ENCODE data around the gene PSMD8. TPM values are rescaled to one million over a fixed set of nuclear protein-coding genes. Genes with fewer than 3 reads are reported as not detected.
"Not testable (repeated sequence)": the region's sequence is repeated elsewhere in the genome, so short reads cannot be mapped to it uniquely, and the experiment has no call there.

The PSMD8 gene
- total RNA-seq = 100 to 1,000 TPM; 164 to 204 TPM

DNA sequence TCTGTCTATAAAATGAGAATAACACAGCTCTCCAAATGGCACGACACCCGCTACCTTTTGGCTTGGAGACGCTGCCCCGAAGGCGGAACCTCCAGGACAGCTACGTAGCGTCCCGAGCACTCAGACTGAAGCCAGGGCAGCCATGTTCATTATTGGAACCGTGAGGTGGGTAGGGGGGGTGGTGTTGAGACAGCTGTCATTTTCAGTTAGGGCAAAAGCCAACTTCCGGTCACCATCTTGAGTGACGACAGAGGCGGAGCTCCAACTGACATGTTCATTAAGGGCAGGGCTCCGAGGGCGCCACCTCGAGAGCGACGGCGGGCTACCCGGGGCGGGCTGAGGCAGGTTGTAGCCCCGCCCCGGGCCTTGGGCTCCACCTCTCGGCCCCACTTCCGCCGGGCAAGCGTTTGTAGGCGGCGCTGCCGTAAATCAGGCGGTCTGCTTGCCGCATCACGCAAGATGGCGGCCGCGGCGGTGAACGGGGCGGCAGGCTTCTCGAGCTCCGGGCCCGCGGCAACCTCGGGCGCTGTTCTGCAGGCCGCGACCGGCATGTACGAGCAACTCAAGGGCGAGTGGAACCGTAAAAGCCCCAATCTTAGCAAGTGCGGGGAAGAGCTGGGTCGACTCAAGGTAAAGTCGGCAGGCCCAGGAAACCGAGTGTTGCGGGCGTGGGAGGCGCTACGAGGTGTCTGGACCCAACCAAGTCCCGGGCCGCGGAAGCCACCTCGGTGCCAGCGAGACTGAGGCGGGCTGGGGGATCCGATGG lies at the start of gene PSMD8:
TSS of gene PSMD8 (plus strand) at position 240 of the 766 bp plus-strand sequence. CDS start at position 271, 31 bp downstream.
- peaks cover 22% of the 10 kb centered on the region for H3K4me1 Mint-ChIP-seq

GRCh38 chr19:38326591-38326990 lies 47.8 kb upstream of the PSMD8 start:
- H3K36me3 Mint-ChIP-seq = peaks cover 11% of the 10 kb centered on the region
- ATAC-seq (no peak), DNase-seq (no peak)
- peaks cover 8% of the 10 kb centered on the region for H3K4me1 Mint-ChIP-seq
- no peaks in the 10 kb centered on the region for H3K27me3 Mint-ChIP-seq
- H3K4me3 Mint-ChIP-seq = no peak overlapping the region
- CTCF ChIA-PET = no interaction called here
- H3K9me3 Mint-ChIP-seq (ENCODE audit: low read depth) = no peaks in the 10 kb centered on the region
- H3K27ac Mint-ChIP-seq = no peak overlapping the region

More for the DNA sequence above, at the start of gene PSMD8:
- Mint-ChIP-seq H3K36me3 (peaks cover 9% of the 10 kb centered on the region), H3K27ac (peak within 1 kb of the TSS; percentile 98), H3K9me3 (ENCODE audit: low read depth) (no peaks in the 10 kb centered on the region), H3K4me3 (peak within 1 kb of the TSS; percentile 98), H3K27me3 (peaks cover 4% of the 10 kb centered on the region)
- CTCF ChIA-PET = interaction anchor here (0.7 to 3.9 kb wide), 24 partner anchors 12 to 556 kb away, joined by 3 to 46 read pairs (median 4); partner anchors contain the start of genes CATSPERG, FAM98C, GGN and MRPS12
- DNase-seq = peak; percentile 100
- ATAC-seq = peak; percentile 99

- no peaks in the 10 kb centered on the region for H3K4me1 Mint-ChIP-seq
- H3K36me3 Mint-ChIP-seq = peaks cover 10% of the 10 kb centered on the region
- H3K9me3 Mint-ChIP-seq (ENCODE audit: low read depth) = no peaks in the 10 kb centered on the region
- ATAC-seq (no peak), DNase-seq (no peak)
- no peak overlapping the region for H3K4me3 Mint-ChIP-seq
- H3K27ac Mint-ChIP-seq = no peak overlapping the region
- no peaks in the 10 kb centered on the region for H3K27me3 Mint-ChIP-seq
- CTCF ChIA-PET = interaction anchor here (0.7 kb wide), 1 partner anchor 10 kb away, joined by 3 read pairs; the partner anchor contains the start of gene KCNK6
These were observed 44.7 kb upstream of the PSMD8 start for GRCh38 chr19:38329651-38330050.

DNA sequence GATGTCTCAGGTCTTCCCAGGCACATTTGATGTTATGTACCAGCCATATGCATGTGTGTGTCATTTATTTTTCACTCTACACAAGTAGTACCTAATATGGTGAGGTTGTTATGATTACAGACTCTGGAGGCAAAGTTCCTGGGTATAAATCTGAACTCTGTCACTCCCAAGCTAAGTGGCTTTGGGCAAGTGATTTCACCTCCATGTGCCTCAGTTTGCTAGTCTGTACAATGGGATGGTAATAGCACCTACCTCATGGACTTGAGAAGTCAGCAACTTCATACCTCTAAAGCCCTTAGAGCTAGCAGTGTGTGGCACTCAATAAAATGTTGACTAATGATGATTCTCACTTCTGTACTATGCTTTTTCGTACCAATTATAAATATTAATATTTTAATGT lies 42.6 kb upstream of the PSMD8 start:
- Mint-ChIP-seq H3K27me3 (no peaks in the 10 kb centered on the region), H3K4me1 (peaks cover under 1% of the 10 kb centered on the region), H3K36me3 (peaks cover 8% of the 10 kb centered on the region), H3K9me3 (ENCODE audit: low read depth) (no peaks in the 10 kb centered on the region), H3K4me3 (no peak overlapping the region), H3K27ac (no peak overlapping the region)
- CTCF ChIA-PET = interaction anchor here (1.1 to 6.2 kb wide), 6 partner anchors 12 to 98 kb away, joined by 3 to 70 read pairs (median 4); partner anchors contain the start of genes KCNK6 and PSMD8
- DNase-seq = no peak
- no peak for ATAC-seq

DNA sequence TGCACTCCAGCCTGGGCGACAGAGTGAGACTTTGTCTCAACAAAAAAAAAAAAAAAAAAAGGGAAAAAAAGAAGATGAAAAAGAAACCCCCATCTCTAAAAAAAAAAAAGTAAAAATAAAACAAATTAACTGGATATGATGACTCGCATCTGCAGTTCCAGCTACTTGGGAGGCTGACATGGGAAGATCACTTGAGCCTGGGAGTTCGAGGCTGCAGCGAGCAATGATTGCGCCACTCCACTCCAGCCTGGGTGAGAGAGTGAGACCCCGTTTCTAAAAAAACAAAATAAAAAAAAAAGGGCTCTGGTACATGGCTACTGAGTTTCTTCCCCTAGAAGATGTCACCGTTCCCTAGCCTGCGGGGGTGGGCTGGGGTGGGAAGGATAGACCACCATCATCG lies 41.1 kb upstream of the PSMD8 start:
- Mint-ChIP-seq H3K4me1 (peaks cover 8% of the 10 kb centered on the region), H3K36me3 (peaks cover 3% of the 10 kb centered on the region), H3K27ac (no peak overlapping the region), H3K27me3 (no peaks in the 10 kb centered on the region), H3K9me3 (ENCODE audit: low read depth) (no peaks in the 10 kb centered on the region), H3K4me3 (no peak overlapping the region)
- ATAC-seq = no peak
- DNase-seq = no peak
- CTCF ChIA-PET = interaction anchor here (0.7 to 6.2 kb wide), 8 partner anchors 8 to 431 kb away, joined by 3 to 70 read pairs (median 4); partner anchors contain the start of genes FAM98C, KCNK6 and PSMD8

DNA sequence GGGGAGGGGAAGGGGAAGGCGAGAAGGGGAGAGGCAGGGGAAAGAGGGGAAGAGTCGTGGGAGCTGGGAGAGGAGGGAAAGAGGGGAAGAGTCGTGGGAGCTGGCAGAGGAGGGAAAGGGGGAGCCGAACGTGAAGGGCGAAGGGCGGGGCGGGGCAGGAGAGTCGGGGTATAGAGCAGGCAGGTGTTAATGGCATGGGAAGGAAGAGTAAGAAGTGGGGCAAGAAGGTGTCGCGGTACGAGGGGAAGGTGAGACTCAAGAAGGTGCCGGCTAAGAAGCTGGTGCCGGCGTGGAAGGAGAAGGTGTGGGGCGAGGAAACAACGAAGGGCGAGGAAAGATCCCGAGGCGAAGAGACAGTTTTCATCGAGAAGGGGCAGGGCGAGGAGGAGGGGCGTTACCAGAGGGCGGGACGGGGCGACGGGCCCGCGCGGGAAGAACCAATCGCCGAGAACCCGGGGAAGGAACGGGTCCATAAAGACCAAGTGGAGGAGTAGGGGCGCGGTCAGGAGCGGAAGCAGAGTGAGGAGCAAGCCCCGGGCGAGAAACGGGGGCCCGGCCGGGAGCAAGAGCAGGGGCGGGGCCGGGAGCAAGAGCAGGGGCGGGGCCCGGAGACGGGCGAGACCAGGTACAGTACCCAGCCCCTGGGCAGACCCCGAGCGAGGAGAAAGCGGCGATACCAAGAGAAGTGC lies 38.3 kb upstream of the PSMD8 start:
- Mint-ChIP-seq H3K27ac (peak overlapping the region; percentile 99), H3K27me3 (no peaks in the 10 kb centered on the region), H3K36me3 (no peaks in the 10 kb centered on the region), H3K4me3 (peak overlapping the region; percentile 86), H3K9me3 (ENCODE audit: low read depth) (no peaks in the 10 kb centered on the region), H3K4me1 (peaks cover 12% of the 10 kb centered on the region)
- CTCF ChIA-PET = interaction anchor here (0.6 to 6.2 kb wide), 21 partner anchors 16 to 597 kb away, joined by 3 to 70 read pairs (median 5); partner anchors contain the start of genes EIF3K, FAM98C, KCNK6 and PSMD8
- ATAC-seq = peak; percentile 80
- peak; percentile 98 for DNase-seq

GRCh38 chr19:38336638-38337359 lies 37.6 kb upstream of the PSMD8 start:
- Mint-ChIP-seq H3K4me1 (peaks cover 12% of the 10 kb centered on the region), H3K9me3 (ENCODE audit: low read depth) (no peaks in the 10 kb centered on the region), H3K4me3 (peak overlapping the region; percentile 86), H3K27me3 (no peaks in the 10 kb centered on the region), H3K36me3 (no peaks in the 10 kb centered on the region), H3K27ac (peak overlapping the region; percentile 99)
- ATAC-seq (peak; percentile 72), DNase-seq (peak; percentile 98)
- CTCF ChIA-PET = interaction anchor here (0.9 to 6.2 kb wide), 8 partner anchors 38 to 597 kb away, joined by 3 to 70 read pairs (median 8); partner anchors contain the start of genes FAM98C, PSMD8, SIPA1L3 and WDR87

DNA sequence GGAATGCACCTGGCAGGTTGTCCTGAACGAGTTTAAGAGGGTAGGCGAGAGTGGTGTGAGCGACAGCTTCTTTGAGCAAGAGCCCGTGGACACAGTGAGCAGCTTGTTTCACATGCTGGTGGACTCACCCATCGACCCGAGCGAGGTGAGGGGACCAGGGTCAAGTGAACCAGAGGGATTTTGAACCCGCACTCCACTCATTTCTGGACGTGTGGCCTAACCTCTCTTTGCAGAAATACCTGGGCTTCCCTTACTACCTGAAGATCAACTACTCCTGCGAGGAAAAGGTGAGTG lies 37.1 kb upstream of the PSMD8 start:
- DNase-seq = no peak

DNA sequence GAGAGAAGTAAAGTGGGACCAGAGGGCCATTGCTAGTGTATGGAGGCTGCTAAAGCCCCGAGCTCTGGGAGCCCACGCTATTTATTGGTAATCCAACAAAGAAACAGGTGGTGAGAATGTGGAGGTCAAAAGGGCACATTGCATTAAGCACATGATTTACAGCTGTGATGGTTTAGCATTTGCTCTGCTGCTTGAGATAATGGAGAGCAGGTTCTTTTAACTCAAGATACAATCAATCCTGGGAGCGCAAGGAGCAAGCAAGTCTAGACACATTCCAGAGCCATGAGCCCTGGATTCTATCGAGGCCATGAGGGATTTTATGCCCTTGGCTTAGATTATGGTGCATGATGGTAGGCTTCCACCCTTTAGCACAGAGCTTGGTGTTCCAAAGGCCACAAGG lies 35.4 kb upstream of the PSMD8 start:
- not testable (repeated sequence) for H3K9me3 Mint-ChIP-seq (ENCODE audit: low read depth); H3K36me3 Mint-ChIP-seq; H3K27ac Mint-ChIP-seq; H3K27me3 Mint-ChIP-seq; H3K4me3 Mint-ChIP-seq; ATAC-seq; DNase-seq
- H3K4me1 Mint-ChIP-seq = peaks cover 12% of the 10 kb centered on the region
- CTCF ChIA-PET = interaction anchor here (1.0 to 5.3 kb wide), 2 partner anchors 36 to 95 kb away, joined by 3 to 46 read pairs; partner anchors contain the start of gene PSMD8

More for the DNA sequence above, 37.1 kb upstream of the PSMD8 start:
- Mint-ChIP-seq H3K36me3 (no peaks in the 10 kb centered on the region), H3K27ac (peak overlapping the region; percentile 99), H3K27me3 (no peaks in the 10 kb centered on the region), H3K9me3 (ENCODE audit: low read depth) (no peaks in the 10 kb centered on the region), H3K4me3 (peak overlapping the region; percentile 86), H3K4me1 (peaks cover 12% of the 10 kb centered on the region)
- CTCF ChIA-PET = interaction anchor here (0.9 to 5.3 kb wide), 2 partner anchors 37 to 435 kb away, joined by 5 to 46 read pairs; partner anchors contain the start of gene PSMD8
- ATAC-seq = no peak

DNA sequence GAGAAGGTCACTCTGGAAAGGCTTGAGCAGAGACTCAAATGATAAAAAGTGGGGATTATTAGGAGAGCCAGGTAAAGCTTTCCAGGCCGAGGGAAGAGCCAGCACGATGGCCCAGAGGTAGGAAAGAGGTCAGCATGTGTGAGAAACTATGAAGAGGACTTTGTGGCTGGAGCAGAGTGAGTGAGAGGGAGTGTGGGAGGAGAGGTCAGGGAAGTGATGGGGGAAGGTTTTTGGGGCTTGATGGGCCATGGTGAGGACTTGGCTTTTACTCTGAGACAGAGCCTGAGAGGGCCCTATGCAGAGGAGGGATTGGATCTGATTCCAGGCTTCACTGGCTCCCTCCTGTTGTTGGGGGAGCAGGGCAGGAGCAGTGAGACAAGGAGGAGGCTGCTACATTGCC lies 33.4 kb upstream of the PSMD8 start:
- no peak overlapping the region for H3K4me3 Mint-ChIP-seq
- H3K4me1 Mint-ChIP-seq = peaks cover 12% of the 10 kb centered on the region
- no peaks in the 10 kb centered on the region for H3K9me3 Mint-ChIP-seq (ENCODE audit: low read depth)
- H3K27ac Mint-ChIP-seq = no peak overlapping the region
- H3K27me3 Mint-ChIP-seq = no peaks in the 10 kb centered on the region
- no peak for ATAC-seq
- CTCF ChIA-PET = no interaction called here
- no peaks in the 10 kb centered on the region for H3K36me3 Mint-ChIP-seq
- DNase-seq = no peak

- Mint-ChIP-seq H3K36me3 (no peaks in the 10 kb centered on the region), H3K27me3 (no peaks in the 10 kb centered on the region), H3K4me1 (no peaks in the 10 kb centered on the region), H3K4me3 (no peak overlapping the region), H3K27ac (no peak overlapping the region), H3K9me3 (ENCODE audit: low read depth) (no peaks in the 10 kb centered on the region)
- CTCF ChIA-PET = interaction anchor here (1.3 kb wide), 1 partner anchor 114 kb away, joined by 3 read pairs; no protein-coding TSS in a partner anchor
- no peak for ATAC-seq
- no peak for DNase-seq
These were observed 27.5 kb upstream of the PSMD8 start for GRCh38 chr19:38346837-38347236.

DNA sequence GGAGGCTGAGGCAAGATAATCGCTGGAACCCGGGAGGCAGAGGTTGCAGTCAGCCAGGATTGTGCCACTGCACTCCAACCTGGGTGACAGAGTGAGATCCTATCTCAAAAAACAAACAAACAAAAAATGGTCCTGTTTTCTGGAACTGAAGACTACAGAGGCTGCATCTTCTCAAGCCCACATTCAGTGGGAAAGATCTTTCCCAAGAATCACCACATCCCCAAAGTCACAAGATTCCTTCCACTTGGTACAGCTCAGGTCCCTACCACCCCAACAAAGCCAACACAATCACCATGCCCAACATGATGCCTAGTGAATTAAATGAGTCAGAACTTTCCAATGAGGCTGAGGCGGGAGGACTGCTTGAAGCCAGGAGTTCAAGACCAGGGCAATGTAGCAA lies 23.5 kb upstream of the PSMD8 start:
- H3K27me3 Mint-ChIP-seq = peaks cover 3% of the 10 kb centered on the region

DNA sequence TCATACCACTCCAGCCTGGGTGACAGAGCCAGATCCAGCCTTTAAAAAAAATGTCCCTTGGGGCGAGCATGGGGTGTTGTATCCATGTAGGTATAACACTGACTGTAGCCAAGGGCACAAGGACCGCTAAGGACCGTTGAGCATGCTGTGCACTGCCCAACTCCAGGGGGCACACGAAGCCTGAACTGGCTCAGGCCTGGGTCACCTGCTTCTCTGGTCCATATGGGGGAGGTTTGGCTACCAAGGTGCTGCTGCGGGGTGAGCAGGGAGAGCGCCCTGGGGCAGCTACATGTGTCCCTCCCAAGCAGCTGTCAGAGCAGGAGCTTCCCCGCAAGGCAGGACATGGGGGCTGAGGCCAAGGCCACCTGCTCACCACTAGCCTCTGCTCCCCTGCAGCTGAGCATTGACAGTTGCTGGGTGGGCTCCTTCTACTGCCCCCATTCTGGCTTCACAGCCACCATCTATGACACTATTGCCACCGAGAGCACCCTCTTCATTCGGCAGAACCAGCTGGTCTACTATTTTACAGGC lies 22.4 kb upstream of the PSMD8 start:
- ATAC-seq (no peak), DNase-seq (no peak)
- no peaks in the 10 kb centered on the region for H3K4me1 Mint-ChIP-seq
- no peaks in the 10 kb centered on the region for H3K9me3 Mint-ChIP-seq (ENCODE audit: low read depth)
- CTCF ChIA-PET = no interaction called here
- peaks cover 3% of the 10 kb centered on the region for H3K27me3 Mint-ChIP-seq
- H3K27ac Mint-ChIP-seq = no peak overlapping the region
- no peak overlapping the region for H3K4me3 Mint-ChIP-seq
- H3K36me3 Mint-ChIP-seq = no peaks in the 10 kb centered on the region

More for the DNA sequence above, 23.5 kb upstream of the PSMD8 start:
- no peak for DNase-seq
- Mint-ChIP-seq H3K4me1 (no peaks in the 10 kb centered on the region), H3K4me3 (no peak overlapping the region), H3K36me3 (no peaks in the 10 kb centered on the region), H3K9me3 (ENCODE audit: low read depth) (no peaks in the 10 kb centered on the region), H3K27ac (no peak overlapping the region)
- CTCF ChIA-PET = no interaction called here
- no peak for ATAC-seq

Measured in activated CD8-positive, alpha-beta memory T cell treated with anti-CD3 and anti-CD28 coated beads, Interleukin-2, amount 10 ng/mL, durations not matched to agents 7 days and 5 days (primary cell).